GM18909 (cell line): ENCODE results near the gene SND1.

Experiments used
- ATAC-seq: cut with Tn5 transposase; IDR thresholded peaks from one replicate; pipeline ENCODE4 v1.9.1; 2021; ENCODE audit warnings: mild to moderate bottlenecking; ENCODE audit not compliant: unreplicated experiment, poor library complexity

SND1 gene

GRCh38 chr7:127850195-127850594, 198.2 kb downstream of the SND1 start:
- ATAC-seq = no peak

GRCh38 chr7:127854383-127854782, 202.4 kb downstream of the SND1 start:
- ATAC-seq = no peak

GRCh38 chr7:127857464-127857841, 205.5 kb downstream of the SND1 start:
- ATAC-seq = no peak

- ATAC-seq = no peak
These were observed 206.3 kb downstream of the SND1 start for GRCh38 chr7:127858091-127858914.

- ATAC-seq = no peak
These were observed 206.9 kb downstream of the SND1 start for GRCh38 chr7:127858915-127859189.

GRCh38 chr7:127859330-127859729, 207.3 kb downstream of the SND1 start:
- ATAC-seq = no peak

GRCh38 chr7:127862525-127862924, 210.5 kb downstream of the SND1 start:
- no peak for ATAC-seq

- no peak for ATAC-seq
These were observed 211.1 kb downstream of the SND1 start for GRCh38 chr7:127863082-127863481.

- no peak for ATAC-seq
These were observed 213.5 kb downstream of the SND1 start for GRCh38 chr7:127865466-127865865.

GRCh38 chr7:127870231-127870907, 218.4 kb downstream of the SND1 start:
- ATAC-seq = peak; percentile 69

GRCh38 chr7:127871226-127871625, 219.2 kb downstream of the SND1 start:
- ATAC-seq = no peak

- peak; percentile 67 for ATAC-seq
These were observed 220.1 kb downstream of the SND1 start for GRCh38 chr7:127872122-127872521.

GRCh38 chr7:127873151-127873550, 221.2 kb downstream of the SND1 start:
- ATAC-seq = no peak

- no peak for ATAC-seq
These were observed 222.0 kb downstream of the SND1 start for GRCh38 chr7:127873715-127874636.

GRCh38 chr7:127874951-127875608, 223.1 kb downstream of the SND1 start:
- no peak for ATAC-seq

GRCh38 chr7:127876393-127876792, 224.4 kb downstream of the SND1 start:
- no peak for ATAC-seq

- ATAC-seq = no peak
These were observed 226.0 kb downstream of the SND1 start for GRCh38 chr7:127877951-127878350.

- ATAC-seq = no peak
These were observed 226.8 kb downstream of the SND1 start for GRCh38 chr7:127878791-127879190.

- no peak for ATAC-seq
These were observed 227.4 kb downstream of the SND1 start for GRCh38 chr7:127879436-127879835.

- ATAC-seq = no peak
These were observed 227.9 kb downstream of the SND1 start for GRCh38 chr7:127879942-127880341.
